NCI-H446 treated with DMSO at 0.1 percent for 48 hours (cell line): ENCODE data around the gene IKZF1.
"Not testable (repeated sequence)": the region's sequence is repeated elsewhere in the genome, so short reads cannot be mapped to it uniquely, and the experiment has no call there.

Source experiments
- DNase-seq: peaks from one replicate; lab custom pipeline; 2025; lab: John Stamatoyannopoulos, UW

IKZF1 gene

DNA sequence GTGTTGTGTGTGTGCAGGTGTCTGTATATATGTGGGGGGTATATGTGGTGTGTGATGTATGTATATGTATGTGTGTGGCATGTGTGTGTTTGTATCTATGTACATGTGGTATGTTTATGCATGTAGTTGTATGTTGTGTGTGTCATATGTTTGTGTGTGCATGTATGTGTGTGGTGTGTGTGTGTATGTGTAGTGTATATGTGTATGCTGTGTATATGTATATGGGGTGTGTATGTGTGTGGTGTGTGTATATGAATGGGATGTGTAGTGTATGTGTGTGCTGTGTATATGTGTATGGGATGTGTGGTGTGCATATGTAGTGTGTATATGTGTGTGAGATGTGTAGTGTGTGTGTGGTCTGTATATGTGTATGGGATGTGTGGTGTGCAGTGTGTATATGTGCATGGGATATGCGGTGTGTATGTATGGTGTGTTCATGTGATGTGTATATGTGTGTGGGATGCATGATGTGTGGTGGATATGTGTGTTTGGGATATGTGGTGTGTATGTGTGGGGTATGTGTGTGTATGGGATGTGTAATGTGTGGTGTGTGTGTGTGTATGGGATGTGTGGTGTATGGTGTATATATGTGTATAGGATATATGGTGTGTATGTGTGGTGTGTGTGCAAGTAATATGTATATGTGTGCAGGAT lies 30.0 kb downstream of the IKZF1 start:
- DNase-seq: no peak

DNA sequence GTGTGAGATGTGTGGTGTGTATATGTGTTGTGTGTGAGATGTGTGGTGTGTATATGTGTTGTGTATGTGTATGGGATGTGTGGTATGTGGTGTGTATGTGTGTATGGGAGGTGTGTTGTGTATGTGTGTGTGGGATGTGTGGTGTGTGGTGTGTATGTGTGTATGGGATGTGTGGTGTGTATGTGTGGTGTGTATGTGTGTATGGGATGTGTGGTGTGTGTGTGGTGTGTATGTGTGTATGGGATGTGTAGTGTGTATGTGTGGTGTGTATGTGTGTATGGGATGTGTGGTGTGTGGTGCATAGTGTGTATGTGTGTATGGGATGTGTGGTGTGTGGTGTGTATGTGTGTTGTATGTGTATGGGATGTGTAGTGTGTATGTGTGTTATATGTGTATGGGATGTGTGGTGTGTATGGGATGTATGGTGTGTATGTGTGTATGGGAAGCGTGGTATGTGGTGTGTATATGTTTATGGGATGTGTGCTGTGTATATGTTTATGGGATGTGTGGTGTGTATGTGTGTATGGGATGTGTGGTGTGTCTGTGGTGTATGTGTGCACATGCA lies 30.8 kb downstream of the IKZF1 start:
- DNase-seq: no peak

GRCh38 chr7:50335795-50336754 lies 31.6 kb downstream of the IKZF1 start:
- DNase-seq: no peak

DNA sequence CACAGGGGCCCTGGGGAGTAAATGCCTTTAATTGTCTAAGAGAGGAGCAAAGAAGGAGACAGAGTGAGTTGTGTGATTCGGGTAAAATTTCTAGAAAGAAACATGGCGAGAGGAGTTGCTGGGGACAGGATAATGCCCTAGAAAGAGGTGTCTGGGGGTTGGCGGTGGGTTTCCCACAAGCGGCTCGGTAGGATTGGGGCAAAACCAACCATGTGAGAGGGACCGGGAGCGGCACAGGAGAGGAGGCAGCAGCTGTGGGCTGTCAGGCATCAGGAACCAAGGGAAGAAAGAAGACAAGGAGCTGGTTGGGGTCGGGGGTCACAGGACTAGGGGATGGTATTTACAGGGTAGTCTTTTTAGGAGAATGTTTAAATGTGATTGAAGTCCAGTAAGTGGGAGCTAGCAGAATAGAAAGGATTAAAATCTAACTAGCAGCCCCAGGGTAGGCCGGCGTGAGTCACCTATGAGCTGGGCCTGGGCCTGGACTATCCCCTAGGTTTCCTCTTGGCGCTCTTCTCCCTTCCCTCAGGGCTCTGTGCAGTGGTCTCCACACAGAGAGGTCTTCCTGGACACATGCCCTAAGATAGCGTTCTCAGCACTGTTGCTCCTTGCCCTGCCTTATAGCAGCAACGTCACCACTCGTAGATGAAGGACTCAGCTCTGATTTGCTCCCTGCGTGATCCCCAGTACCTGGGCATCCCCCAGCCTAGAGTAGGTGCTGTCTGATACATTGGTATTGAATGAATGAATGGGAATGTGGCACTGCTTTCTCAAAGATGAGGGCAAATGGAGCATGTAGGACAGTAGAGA lies 32.6 kb downstream of the IKZF1 start:
- DNase-seq: no peak

GRCh38 chr7:50339472-50339871 lies 35.0 kb downstream of the IKZF1 start:
- not testable (repeated sequence) for DNase-seq

GRCh38 chr7:50339990-50340500 lies 35.5 kb downstream of the IKZF1 start:
- DNase-seq: no peak

- no peak for DNase-seq
Measured at GRCh38 chr7:50341724-50342123, 37.2 kb downstream of the IKZF1 start.

DNA sequence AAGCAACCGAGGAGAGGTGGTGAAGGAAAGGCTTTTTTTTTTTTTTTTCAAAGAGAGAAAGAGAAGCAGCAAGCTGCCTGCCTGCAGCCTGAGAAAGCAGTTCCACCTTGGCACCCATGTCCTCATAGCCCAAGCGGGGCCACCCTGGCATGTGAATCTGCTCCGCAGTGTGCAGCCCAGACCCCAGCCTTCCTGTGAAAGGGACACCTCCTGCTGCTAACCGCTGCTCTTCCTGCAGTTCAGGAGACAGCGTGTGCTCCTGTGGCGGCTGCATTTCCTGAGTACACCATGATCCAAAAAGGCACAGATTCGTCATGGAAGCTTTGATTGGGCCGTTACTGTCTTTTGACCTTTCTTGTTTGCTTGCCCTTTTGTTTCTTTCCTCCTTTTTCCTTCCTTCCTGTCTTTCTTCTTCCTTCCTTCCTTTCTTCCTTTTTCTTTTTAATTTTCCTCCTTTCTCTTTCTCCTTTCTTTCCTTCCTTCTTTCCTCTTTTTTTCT lies 38.1 kb downstream of the IKZF1 start:
- DNase-seq: no peak

GRCh38 chr7:50346545-50347497 lies 42.3 kb downstream of the IKZF1 start:
- DNase-seq: no peak

DNA sequence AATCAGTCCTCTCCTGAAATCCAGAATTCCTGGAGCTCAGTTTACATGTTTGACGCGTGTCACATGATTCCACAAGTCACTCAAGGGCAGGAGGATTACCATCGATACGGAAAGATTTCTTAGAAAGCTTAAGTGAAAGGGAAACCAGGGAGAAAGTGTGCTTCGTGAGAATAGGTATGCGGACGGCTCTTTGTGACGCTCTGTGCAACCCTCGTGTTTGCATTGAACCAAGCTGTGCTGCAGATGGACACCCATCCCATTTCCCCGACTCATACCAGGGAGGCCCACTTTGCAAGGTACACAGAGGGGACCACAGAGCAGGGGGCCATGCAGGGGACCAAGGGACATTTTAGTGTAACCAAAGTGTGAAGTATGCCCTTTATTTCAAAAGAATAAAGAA lies 43.2 kb downstream of the IKZF1 start:
- DNase-seq: no peak

- no peak for DNase-seq
Measured at GRCh38 chr7:50348469-50349162, 44.1 kb downstream of the IKZF1 start.

DNA sequence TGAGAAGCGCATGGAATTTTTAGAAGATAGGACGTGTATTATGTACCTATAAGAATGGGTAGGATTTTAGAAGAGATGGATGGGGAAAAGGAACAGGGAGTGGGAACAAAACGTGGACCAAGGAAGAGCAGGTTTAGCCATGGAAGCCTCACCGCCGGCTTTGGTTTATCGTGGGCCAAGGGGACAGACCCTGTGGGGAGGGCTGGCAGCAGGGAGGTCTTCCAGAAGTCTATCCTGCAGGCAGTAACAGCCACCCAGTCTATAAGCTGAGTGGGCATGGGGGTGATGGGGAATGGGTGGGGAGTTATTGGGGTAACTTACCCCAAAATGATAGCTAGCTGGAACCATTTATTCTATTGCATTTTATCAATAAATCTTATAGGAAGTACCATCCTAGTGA lies 44.9 kb downstream of the IKZF1 start:
- no peak for DNase-seq

DNA sequence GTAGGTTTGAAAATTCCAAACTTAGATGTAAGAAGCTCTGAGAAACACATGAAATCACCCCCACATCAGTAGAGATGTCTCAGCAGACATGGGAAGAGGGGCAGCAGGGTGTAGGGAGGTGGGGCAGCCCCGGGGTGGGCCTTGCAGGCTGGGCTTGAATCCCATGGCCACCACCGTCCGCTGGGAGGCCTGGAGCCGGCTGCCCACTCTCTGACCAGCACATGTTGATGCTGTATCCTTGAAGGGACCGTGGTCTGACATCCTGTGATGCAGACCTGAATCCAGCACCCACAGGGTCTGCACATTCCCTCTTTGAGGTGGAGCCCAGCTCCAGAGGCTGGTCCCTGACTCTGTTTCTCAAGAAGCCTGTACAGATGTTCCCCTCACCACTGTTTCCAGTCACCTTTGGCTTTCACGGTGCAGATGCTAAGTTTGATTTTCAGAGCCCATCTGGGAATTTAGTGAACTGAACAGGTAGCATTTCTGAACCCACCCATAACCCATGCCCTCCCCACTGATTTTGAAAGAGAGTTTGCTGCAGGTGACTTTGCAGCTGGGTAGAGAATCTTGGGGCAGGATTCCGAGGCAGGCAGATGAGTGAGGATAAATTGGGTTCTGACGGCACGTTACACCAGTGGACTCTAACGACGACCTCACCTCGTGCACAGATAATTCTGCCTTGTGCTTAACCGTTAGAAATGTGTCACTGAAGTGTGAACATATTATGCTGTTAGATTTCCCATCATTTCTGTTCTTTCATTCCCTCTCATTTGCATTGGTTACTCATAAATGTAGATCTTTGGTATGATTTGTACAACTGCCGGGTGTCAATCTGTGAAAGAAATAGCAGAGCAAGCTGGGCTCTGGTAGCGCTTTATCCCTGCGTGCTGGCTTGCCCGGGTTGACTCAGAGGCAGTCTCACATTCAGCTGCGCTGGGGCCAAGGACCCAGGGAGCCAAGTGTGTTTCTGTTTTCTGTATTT lies 45.7 kb downstream of the IKZF1 start:
- no peak for DNase-seq

DNA sequence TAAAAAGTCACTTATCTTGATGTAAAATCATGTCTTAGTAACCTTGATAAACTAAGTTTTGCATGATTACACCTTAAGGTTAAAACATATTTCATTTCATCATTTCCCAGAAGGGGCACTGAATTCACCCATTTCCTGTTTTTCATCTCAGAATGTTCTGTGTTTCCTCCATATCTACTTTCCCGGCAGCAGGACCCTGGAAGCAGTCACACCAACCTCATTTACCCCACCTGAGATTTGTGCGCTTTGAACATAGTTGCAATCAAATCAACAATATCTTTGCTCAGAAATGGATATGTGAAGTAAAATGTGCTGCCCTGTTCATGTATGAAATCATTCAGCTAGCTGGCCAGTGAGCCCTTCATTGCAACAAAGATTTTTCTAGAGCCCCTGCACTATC lies 46.8 kb downstream of the IKZF1 start:
- DNase-seq: no peak

DNA sequence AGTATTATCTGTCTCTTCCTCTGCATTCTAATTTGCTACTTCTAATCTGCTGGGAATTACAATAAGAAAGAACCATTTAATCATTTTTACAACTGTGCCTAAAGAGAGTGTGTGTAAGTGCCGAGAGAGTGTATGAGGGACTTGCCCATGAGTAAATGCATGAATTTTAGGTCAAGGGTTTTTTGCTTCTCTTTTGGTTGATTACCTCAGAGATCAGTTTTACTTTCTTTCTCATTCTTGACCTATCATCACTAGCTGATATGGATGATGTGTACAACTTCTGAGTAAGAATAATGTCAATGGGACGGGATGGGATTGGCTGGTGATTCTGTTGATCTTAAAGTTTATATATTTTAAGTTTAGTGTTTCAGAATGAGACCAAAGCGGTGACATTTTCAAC lies 47.8 kb downstream of the IKZF1 start:
- no peak for DNase-seq

DNA sequence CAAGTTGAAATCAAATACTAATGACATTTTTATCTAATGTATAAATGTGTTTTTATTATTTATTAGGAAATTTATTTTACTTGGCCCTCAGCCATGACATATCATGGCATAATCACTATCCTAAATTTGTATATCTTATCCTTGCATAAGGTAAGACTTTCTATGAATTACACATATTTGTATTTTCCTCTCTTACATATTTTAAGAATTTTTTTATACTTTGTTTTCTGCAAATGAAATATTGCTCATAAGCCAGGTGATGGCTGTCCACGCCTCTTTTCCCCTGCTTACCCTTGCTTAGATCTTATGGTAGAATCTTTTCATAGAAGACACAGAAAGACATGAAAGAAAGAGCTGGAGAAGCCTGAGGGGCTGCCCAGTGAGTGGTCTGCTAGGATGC lies 48.2 kb downstream of the IKZF1 start:
- DNase-seq: no peak

- no peak for DNase-seq
Measured at GRCh38 chr7:50353201-50353600, 48.7 kb downstream of the IKZF1 start.

GRCh38 chr7:50353894-50354595 lies 49.5 kb downstream of the IKZF1 start:
- DNase-seq: no peak
